GM21526 (cell line): ENCODE results near the gene OXLD1.
"Not testable (repeated sequence)": the region's sequence is repeated elsewhere in the genome, so short reads cannot be mapped to it uniquely, and the experiment has no call there.

ENCODE experiments used
- ATAC-seq: cut with Tn5 transposase; IDR thresholded peaks from one replicate; pipeline ENCODE4 v1.9.1; 2021; ENCODE audit warnings: moderate library complexity; ENCODE audit not compliant: unreplicated experiment, low FRiP score

Gene OXLD1

DNA sequence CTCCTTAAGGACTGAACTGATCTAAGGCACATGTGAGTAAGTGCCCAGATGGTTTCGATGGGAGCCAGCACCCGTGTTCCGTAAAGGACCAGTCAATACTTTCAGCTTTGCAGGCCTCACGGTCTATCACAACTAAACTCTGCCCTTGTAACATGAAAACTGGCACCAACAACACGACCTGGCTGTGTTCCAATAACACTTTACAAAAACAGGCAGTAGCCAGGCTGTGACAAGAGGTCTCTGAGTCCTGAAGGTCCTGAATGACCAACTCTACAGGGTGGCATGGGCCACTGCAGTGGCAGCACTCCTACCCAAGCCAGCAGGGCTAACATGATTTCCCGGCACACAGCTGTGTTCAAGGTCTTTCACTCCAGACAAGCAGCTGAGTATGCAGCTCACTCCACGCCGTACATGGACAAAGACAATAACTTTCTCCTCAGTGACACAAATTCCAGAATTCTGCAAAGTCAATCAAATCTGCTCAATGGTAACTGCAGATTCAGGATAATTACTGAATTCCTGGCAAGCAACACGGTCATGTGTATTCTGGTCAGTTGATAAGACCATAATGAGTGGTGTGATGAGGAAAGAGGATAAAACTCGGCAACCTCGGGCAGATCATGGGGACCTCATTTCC lies 44.8 kb downstream of the OXLD1 start:
- no peak for ATAC-seq

- not testable (repeated sequence) for ATAC-seq
Measured at GRCh38 chr17:81618307-81618706, 48.1 kb downstream of the OXLD1 start.

GRCh38 chr17:81616877-81617276 lies 49.5 kb downstream of the OXLD1 start:
- no peak for ATAC-seq

DNA sequence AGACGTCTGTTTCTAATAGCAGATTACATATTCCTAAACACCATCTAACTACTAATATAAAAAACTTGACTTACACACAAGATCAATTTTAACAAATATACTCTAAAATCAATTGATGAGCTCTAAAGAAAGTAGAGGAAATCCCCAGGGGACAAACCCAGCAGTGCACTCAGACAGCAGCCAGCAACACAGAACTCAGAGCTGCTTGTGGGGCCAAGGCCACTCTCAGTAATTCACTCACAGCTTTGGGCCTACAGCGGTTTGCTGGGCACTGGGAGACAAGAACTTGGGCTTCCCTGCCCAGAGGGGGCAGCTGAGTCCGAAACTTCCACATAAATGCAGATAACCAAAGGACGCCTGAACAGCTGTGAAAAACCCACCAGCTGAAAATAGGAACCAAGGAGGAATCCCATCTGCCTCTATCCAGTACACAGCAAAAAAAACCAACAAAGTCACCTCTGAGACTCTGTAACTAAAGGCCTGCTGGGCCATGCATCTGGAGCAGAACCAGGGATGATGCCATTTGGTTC lies 50.9 kb downstream of the OXLD1 start:
- ATAC-seq: no peak
